ENCODE results near the gene POLR1D. TPM values are rescaled to one million over a fixed set of nuclear protein-coding genes. Genes with fewer than 3 reads are reported as not detected.

POLR1D gene
- total and polyA plus RNA-seq, 4 donors = 31.4 to 45.0 (median 33.6) TPM

DNA sequence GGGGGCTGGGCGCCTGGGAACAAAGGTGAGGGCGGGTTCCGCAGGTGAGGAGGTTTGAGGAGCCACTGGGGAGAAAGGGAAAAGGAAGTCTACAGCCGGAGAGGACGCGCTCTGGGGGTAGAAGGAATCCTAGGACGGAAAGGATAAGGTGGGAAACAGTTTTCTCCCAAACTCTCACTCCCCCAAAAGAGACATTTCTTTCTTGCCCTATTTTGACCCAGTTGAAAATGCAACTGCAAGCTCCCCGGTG, 651 bp upstream of the POLR1D start:
- Histone ChIP-seq H3K4me3 (ENCODE audit: low read depth in 1 of 3, low read length in 3 of 3) (peak overlapping the region; percentile 67 to 98 (median 79)), H3K36me3 (ENCODE audit: control insufficient read depth in 4 of 4, insufficient read depth in 3 of 4, low read depth in 1 of 4, low read length in 3 of 4) (peaks cover 0 to 2% (median 0%) of the 10 kb centered on the region in 4 donors), H3K27me3 (ENCODE audit: control insufficient read depth in 4 of 4, insufficient read depth in 4 of 4, low read length in 3 of 4) (no peaks in the 10 kb centered on the region), H3K9me3 (ENCODE audit: control insufficient read depth in 4 of 4, low read length in 3 of 4) (no peaks in the 10 kb centered on the region), H3K4me1 (ENCODE audit: control insufficient read depth in 4 of 4, insufficient read depth in 4 of 4, low read length in 3 of 4) (peaks cover 7 to 57% (median 39%) of the 10 kb centered on the region in 4 donors), H3K27ac (ENCODE audit: low read depth in 1 of 2, low read length in 2 of 2) (peak overlapping the region; percentile 99), H3K9ac (ENCODE audit: low read depth in 1 of 2, low read length in 2 of 2) (peak overlapping the region; percentile 90 to 97)
- no peak for TF ChIP-seq RAD21 (IDR thresholded peaks at IDR 0.05)
- TF ChIP-seq, protein P1, sequence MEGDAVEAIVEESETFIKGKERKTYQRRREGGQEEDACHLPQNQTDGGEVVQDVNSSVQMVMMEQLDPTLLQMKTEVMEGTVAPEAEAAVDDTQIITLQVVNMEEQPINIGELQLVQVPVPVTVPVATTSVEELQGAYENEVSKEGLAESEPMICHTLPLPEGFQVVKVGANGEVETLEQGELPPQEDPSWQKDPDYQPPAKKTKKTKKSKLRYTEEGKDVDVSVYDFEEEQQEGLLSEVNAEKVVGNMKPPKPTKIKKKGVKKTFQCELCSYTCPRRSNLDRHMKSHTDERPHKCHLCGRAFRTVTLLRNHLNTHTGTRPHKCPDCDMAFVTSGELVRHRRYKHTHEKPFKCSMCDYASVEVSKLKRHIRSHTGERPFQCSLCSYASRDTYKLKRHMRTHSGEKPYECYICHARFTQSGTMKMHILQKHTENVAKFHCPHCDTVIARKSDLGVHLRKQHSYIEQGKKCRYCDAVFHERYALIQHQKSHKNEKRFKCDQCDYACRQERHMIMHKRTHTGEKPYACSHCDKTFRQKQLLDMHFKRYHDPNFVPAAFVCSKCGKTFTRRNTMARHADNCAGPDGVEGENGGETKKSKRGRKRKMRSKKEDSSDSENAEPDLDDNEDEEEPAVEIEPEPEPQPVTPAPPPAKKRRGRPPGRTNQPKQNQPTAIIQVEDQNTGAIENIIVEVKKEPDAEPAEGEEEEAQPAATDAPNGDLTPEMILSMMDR (IDR thresholded peaks at IDR 0.05; ENCODE audit: low read depth, low read length, missing input control) = no peak
- TF ChIP-seq NR2F2 (IDR thresholded peaks at IDR 0.05) = no peak
- no peak for TF ChIP-seq YY1 (IDR thresholded peaks at IDR 0.05)
- TF ChIP-seq, protein P2, sequence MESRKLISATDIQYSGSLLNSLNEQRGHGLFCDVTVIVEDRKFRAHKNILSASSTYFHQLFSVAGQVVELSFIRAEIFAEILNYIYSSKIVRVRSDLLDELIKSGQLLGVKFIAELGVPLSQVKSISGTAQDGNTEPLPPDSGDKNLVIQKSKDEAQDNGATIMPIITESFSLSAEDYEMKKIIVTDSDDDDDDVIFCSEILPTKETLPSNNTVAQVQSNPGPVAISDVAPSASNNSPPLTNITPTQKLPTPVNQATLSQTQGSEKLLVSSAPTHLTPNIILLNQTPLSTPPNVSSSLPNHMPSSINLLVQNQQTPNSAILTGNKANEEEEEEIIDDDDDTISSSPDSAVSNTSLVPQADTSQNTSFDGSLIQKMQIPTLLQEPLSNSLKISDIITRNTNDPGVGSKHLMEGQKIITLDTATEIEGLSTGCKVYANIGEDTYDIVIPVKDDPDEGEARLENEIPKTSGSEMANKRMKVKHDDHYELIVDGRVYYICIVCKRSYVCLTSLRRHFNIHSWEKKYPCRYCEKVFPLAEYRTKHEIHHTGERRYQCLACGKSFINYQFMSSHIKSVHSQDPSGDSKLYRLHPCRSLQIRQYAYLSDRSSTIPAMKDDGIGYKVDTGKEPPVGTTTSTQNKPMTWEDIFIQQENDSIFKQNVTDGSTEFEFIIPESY (IDR thresholded peaks at IDR 0.05) = no peak
- TF ChIP-seq, protein P3, sequence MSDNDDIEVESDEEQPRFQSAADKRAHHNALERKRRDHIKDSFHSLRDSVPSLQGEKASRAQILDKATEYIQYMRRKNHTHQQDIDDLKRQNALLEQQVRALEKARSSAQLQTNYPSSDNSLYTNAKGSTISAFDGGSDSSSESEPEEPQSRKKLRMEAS (IDR thresholded peaks at IDR 0.05) = no peak
- no peak for TF ChIP-seq FOXA2 (IDR thresholded peaks at IDR 0.05)
- TF ChIP-seq HNF4G (IDR thresholded peaks at IDR 0.05) = no peak
- no peak for TF ChIP-seq GABPA (IDR thresholded peaks at IDR 0.05 in 1 of 2, conservative IDR thresholded peaks at IDR 0.05 in 1 of 2)
- no peak for TF ChIP-seq RXRA (IDR thresholded peaks at IDR 0.05)
- TF ChIP-seq, protein P4, sequence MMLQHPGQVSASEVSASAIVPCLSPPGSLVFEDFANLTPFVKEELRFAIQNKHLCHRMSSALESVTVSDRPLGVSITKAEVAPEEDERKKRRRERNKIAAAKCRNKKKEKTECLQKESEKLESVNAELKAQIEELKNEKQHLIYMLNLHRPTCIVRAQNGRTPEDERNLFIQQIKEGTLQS (IDR thresholded peaks at IDR 0.05) = no peak
- TF ChIP-seq, protein P5, sequence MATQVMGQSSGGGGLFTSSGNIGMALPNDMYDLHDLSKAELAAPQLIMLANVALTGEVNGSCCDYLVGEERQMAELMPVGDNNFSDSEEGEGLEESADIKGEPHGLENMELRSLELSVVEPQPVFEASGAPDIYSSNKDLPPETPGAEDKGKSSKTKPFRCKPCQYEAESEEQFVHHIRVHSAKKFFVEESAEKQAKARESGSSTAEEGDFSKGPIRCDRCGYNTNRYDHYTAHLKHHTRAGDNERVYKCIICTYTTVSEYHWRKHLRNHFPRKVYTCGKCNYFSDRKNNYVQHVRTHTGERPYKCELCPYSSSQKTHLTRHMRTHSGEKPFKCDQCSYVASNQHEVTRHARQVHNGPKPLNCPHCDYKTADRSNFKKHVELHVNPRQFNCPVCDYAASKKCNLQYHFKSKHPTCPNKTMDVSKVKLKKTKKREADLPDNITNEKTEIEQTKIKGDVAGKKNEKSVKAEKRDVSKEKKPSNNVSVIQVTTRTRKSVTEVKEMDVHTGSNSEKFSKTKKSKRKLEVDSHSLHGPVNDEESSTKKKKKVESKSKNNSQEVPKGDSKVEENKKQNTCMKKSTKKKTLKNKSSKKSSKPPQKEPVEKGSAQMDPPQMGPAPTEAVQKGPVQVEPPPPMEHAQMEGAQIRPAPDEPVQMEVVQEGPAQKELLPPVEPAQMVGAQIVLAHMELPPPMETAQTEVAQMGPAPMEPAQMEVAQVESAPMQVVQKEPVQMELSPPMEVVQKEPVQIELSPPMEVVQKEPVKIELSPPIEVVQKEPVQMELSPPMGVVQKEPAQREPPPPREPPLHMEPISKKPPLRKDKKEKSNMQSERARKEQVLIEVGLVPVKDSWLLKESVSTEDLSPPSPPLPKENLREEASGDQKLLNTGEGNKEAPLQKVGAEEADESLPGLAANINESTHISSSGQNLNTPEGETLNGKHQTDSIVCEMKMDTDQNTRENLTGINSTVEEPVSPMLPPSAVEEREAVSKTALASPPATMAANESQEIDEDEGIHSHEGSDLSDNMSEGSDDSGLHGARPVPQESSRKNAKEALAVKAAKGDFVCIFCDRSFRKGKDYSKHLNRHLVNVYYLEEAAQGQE (IDR thresholded peaks at IDR 0.05) = no peak
- no peak for TF ChIP-seq JUND (IDR thresholded peaks at IDR 0.05)
- TF ChIP-seq HNF4A (conservative IDR thresholded peaks at IDR 0.05) = no peak
- no peak for TF ChIP-seq FOXA1 (IDR thresholded peaks at IDR 0.05)
- TF ChIP-seq TAF1 (conservative IDR thresholded peaks at IDR 0.05) = no peak
- TF ChIP-seq SP1 (IDR thresholded peaks at IDR 0.05) = no peak
- no peak for TF ChIP-seq EGR1 (IDR thresholded peaks at IDR 0.05; ENCODE audit: low read depth in 2 of 2)
- WGBS = under 1% methylated on average over 8 of the region's 8 CpGs
- DNase-seq (ENCODE audit: low spot score) = no peak
